ENCODE data around the gene EIF2B4. TPM values are rescaled to one million over a fixed set of nuclear protein-coding genes. Genes with fewer than 3 reads are reported as not detected.

EIF2B4 gene
- total and polyA plus RNA-seq, 4 donors, result 10.5 to 25.8 (median 20.8) TPM

DNA sequence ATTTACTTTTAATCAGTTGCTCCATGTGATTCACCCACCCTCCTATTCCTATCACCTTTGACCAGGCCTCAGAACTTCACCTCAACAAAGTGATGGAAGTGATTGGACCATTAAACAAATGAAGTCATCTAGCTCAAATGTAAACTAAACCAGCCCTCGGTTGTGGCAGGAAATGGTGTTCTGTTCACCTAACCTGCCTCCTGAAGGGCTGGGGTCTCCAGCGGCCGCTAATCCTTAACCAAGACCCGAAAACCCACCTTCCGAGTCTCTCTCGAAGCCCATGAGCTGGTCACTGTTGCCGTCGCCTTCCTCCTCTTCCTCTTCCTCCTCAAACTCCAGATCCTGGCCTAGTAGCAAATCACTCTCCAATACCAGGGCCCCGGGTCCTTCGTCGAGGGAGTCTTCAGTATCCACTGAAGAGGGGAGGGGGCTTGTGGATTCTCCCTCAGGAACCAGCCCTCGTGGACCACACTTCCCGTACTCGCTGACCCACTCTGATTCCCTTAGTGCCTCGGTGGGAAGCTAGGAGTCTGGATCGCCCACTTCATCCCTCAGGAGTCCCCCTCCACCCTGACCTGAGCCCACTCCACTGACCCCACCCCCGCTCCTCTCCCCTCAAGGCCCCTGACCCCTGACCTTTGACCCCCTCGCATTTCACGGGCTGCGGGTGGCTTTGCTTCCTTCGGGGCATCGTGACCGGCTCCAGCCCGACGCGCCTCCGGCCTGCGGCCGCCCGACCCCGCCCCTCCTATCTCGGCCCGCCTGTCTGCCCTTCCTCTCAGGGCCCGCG, 9.9 kb upstream of the EIF2B4 start:
- Histone ChIP-seq H3K4me1 (ENCODE audit: control insufficient read depth in 4 of 4, insufficient read depth in 4 of 4, low read length in 3 of 4) (peaks cover 7 to 53% (median 45%) of the 10 kb centered on the region in 4 donors), H3K9me3 (ENCODE audit: control insufficient read depth in 4 of 4, low read length in 3 of 4) (no peaks in the 10 kb centered on the region), H3K27me3 (ENCODE audit: control insufficient read depth in 4 of 4, insufficient read depth in 4 of 4, low read length in 3 of 4) (no peaks in the 10 kb centered on the region), H3K4me3 (ENCODE audit: low read depth in 1 of 3, low read length in 3 of 3) (peak overlapping the region; percentile 57 to 86 (median 75)), H3K27ac (ENCODE audit: low read depth in 1 of 2, low read length in 2 of 2) (peak overlapping the region; percentile 94 to 97), H3K36me3 (ENCODE audit: control insufficient read depth in 4 of 4, insufficient read depth in 3 of 4, low read depth in 1 of 4, low read length in 3 of 4) (peaks cover 11 to 52% (median 26%) of the 10 kb centered on the region in 4 donors), H3K9ac (ENCODE audit: low read depth in 1 of 2, low read length in 2 of 2) (peak overlapping the region; percentile 61 to 99)
- DNase-seq (ENCODE audit: low spot score), result peak; percentile 75
- TF ChIP-seq HNF4A (conservative IDR thresholded peaks at IDR 0.05) (peak; percentile 61 to 65), JUND (IDR thresholded peaks at IDR 0.05) (peak; percentile 60 to 72), RAD21 (IDR thresholded peaks at IDR 0.05) (peak in 1 of 2 donors; percentile 1), EGR1 (IDR thresholded peaks at IDR 0.05; ENCODE audit: low read depth in 2 of 2) (no peak), FOXA2 (IDR thresholded peaks at IDR 0.05) (no peak), YY1 (IDR thresholded peaks at IDR 0.05) (peak; percentile 89), FOXA1 (IDR thresholded peaks at IDR 0.05) (no peak), HNF4G (IDR thresholded peaks at IDR 0.05) (peak; percentile 11), RXRA (IDR thresholded peaks at IDR 0.05) (peak; percentile 54 to 67), TAF1 (conservative IDR thresholded peaks at IDR 0.05) (peak; percentile 46), GABPA (IDR thresholded peaks at IDR 0.05 in 1 of 2, conservative IDR thresholded peaks at IDR 0.05 in 1 of 2) (peak in 1 of 2 donors; percentile 64), SP1 (IDR thresholded peaks at IDR 0.05) (peak; percentile 74), NR2F2 (IDR thresholded peaks at IDR 0.05) (peak; percentile 75)
- TF ChIP-seq, protein P1, sequence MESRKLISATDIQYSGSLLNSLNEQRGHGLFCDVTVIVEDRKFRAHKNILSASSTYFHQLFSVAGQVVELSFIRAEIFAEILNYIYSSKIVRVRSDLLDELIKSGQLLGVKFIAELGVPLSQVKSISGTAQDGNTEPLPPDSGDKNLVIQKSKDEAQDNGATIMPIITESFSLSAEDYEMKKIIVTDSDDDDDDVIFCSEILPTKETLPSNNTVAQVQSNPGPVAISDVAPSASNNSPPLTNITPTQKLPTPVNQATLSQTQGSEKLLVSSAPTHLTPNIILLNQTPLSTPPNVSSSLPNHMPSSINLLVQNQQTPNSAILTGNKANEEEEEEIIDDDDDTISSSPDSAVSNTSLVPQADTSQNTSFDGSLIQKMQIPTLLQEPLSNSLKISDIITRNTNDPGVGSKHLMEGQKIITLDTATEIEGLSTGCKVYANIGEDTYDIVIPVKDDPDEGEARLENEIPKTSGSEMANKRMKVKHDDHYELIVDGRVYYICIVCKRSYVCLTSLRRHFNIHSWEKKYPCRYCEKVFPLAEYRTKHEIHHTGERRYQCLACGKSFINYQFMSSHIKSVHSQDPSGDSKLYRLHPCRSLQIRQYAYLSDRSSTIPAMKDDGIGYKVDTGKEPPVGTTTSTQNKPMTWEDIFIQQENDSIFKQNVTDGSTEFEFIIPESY (IDR thresholded peaks at IDR 0.05), result no peak
- TF ChIP-seq, protein P2, sequence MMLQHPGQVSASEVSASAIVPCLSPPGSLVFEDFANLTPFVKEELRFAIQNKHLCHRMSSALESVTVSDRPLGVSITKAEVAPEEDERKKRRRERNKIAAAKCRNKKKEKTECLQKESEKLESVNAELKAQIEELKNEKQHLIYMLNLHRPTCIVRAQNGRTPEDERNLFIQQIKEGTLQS (IDR thresholded peaks at IDR 0.05), result no peak
- TF ChIP-seq, protein P3, sequence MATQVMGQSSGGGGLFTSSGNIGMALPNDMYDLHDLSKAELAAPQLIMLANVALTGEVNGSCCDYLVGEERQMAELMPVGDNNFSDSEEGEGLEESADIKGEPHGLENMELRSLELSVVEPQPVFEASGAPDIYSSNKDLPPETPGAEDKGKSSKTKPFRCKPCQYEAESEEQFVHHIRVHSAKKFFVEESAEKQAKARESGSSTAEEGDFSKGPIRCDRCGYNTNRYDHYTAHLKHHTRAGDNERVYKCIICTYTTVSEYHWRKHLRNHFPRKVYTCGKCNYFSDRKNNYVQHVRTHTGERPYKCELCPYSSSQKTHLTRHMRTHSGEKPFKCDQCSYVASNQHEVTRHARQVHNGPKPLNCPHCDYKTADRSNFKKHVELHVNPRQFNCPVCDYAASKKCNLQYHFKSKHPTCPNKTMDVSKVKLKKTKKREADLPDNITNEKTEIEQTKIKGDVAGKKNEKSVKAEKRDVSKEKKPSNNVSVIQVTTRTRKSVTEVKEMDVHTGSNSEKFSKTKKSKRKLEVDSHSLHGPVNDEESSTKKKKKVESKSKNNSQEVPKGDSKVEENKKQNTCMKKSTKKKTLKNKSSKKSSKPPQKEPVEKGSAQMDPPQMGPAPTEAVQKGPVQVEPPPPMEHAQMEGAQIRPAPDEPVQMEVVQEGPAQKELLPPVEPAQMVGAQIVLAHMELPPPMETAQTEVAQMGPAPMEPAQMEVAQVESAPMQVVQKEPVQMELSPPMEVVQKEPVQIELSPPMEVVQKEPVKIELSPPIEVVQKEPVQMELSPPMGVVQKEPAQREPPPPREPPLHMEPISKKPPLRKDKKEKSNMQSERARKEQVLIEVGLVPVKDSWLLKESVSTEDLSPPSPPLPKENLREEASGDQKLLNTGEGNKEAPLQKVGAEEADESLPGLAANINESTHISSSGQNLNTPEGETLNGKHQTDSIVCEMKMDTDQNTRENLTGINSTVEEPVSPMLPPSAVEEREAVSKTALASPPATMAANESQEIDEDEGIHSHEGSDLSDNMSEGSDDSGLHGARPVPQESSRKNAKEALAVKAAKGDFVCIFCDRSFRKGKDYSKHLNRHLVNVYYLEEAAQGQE (IDR thresholded peaks at IDR 0.05), result no peak
- TF ChIP-seq, protein P4, sequence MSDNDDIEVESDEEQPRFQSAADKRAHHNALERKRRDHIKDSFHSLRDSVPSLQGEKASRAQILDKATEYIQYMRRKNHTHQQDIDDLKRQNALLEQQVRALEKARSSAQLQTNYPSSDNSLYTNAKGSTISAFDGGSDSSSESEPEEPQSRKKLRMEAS (IDR thresholded peaks at IDR 0.05), result peak; percentile 54
- TF ChIP-seq, protein P5, sequence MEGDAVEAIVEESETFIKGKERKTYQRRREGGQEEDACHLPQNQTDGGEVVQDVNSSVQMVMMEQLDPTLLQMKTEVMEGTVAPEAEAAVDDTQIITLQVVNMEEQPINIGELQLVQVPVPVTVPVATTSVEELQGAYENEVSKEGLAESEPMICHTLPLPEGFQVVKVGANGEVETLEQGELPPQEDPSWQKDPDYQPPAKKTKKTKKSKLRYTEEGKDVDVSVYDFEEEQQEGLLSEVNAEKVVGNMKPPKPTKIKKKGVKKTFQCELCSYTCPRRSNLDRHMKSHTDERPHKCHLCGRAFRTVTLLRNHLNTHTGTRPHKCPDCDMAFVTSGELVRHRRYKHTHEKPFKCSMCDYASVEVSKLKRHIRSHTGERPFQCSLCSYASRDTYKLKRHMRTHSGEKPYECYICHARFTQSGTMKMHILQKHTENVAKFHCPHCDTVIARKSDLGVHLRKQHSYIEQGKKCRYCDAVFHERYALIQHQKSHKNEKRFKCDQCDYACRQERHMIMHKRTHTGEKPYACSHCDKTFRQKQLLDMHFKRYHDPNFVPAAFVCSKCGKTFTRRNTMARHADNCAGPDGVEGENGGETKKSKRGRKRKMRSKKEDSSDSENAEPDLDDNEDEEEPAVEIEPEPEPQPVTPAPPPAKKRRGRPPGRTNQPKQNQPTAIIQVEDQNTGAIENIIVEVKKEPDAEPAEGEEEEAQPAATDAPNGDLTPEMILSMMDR (IDR thresholded peaks at IDR 0.05; ENCODE audit: low read depth, low read length, missing input control), result no peak
- WGBS, result 1% methylated on average over 35 of the region's 35 CpGs
